Measurements from ENCODE around the gene STON2.
"Not testable (repeated sequence)": the region's sequence is repeated elsewhere in the genome, so short reads cannot be mapped to it uniquely, and the experiment has no call there.

Gene STON2, protein sequence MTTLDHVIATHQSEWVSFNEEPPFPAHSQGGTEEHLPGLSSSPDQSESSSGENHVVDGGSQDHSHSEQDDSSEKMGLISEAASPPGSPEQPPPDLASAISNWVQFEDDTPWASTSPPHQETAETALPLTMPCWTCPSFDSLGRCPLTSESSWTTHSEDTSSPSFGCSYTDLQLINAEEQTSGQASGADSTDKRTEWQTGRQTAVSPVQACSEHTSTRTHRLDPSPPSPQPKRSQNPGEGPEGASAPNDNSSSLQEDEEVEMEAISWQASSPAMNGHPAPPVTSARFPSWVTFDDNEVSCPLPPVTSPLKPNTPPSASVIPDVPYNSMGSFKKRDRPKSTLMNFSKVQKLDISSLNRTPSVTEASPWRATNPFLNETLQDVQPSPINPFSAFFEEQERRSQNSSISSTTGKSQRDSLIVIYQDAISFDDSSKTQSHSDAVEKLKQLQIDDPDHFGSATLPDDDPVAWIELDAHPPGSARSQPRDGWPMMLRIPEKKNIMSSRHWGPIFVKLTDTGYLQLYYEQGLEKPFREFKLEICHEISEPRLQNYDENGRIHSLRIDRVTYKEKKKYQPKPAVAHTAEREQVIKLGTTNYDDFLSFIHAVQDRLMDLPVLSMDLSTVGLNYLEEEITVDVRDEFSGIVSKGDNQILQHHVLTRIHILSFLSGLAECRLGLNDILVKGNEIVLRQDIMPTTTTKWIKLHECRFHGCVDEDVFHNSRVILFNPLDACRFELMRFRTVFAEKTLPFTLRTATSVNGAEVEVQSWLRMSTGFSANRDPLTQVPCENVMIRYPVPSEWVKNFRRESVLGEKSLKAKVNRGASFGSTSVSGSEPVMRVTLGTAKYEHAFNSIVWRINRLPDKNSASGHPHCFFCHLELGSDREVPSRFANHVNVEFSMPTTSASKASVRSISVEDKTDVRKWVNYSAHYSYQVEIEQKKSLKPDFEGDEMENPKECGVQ

GRCh38 chr14:81400202-81400678, at the start of gene STON2:
TSS of gene STON2 (minus strand) at chr14:81400324. CDS start at chr14:81398382, 1,942 bp downstream.
- no peak for FAIRE-seq

DNA sequence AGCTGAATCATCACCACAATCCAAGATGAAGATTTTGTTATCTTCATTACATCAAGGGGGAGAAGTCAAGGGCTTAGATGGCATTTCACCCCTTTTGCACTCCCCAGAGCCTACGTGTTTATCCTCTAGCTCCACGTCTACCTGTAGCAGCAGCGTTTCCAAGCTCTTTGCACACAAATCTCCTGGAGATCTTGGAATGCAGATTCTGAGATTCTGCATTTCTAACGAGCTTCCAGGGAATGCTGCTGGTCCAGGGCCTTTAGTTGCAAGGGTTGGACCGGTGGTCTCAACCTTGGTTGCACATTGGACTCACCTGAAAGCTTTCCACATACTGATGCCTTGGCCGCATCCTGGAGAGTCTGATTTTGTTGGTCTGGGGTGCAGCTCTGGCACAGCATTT, 49.5 kb upstream of the STON2 start:
- FAIRE-seq: no peak

DNA sequence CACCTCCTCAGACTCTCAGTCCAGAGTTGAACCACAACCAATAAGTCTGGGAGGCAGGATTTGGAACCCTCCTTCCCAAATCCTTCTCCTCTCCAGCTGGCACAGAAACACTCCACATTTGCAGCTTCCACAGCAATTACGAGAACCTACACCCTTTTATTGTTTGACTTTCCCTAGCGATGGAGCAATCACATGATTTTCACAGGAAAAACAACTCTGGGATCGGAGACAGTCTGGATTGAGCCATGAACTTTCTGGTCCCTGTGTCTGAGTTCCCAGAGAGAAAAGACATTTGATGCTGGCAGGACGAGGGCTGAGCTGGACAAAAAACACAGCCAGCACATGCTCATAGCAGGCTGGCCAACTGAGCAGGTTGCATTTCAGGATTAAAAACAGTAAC, 49.0 kb upstream of the STON2 start:
- FAIRE-seq: no peak

GRCh38 chr14:81447021-81447764, 47.1 kb upstream of the STON2 start:
- FAIRE-seq: no peak

DNA sequence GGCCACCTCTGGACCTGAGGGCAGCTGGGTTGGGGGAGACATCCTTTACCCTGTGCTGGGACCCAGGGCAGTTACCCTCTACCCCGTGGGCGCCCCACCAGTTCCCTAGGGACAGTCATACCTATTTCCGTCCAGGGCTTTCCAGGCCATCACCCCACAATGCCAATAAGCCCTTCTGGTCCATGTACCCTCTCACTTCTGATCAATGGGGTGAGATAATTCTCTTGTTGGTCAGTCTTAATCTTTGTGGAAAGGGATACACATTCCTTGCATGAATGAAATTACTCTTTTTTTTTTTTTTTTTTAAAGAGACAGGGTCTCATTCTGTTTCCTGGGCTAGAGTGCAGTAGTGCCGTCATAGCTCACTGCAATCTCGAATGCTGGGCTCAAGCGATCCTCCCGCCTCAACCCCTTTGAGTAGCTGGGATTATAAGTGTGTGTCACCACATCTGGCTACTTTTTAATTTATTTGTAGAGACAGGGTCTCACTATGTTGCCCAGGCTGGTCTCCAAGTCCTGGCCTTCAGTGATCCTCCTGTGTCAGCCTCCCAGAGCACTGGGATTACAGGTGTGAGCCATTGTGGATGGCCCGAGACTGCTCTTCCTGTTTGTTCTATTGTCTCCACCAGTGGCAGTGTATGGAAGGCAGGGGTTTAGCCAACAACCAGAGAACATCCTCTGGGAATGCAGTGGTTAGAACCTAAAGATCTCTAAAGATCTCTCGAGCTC, 46.3 kb upstream of the STON2 start:
- no peak for FAIRE-seq

- FAIRE-seq: no peak
These were observed 41.6 kb upstream of the STON2 start for GRCh38 chr14:81441626-81442134.

DNA sequence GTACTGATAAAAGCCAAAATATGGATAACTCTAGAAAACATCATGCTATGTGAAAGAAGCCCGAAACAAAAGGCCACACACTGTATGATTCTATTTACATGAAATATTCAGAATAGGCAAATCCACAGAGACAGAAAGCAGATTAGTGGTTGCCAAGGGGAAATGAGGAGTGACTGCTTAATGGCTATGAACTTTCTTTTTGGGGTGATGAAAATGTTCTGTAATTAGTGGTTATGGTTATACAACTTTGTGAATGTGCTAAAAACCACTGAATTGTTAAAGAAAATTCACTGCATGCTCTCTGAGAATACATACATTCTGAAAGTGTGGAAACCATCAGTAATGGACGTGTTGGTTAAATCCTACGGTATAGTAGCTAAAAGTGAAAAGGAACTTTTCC, 39.9 kb upstream of the STON2 start:
- no peak for FAIRE-seq

- no peak for FAIRE-seq
These were observed 37.1 kb upstream of the STON2 start for GRCh38 chr14:81437244-81437643.

DNA sequence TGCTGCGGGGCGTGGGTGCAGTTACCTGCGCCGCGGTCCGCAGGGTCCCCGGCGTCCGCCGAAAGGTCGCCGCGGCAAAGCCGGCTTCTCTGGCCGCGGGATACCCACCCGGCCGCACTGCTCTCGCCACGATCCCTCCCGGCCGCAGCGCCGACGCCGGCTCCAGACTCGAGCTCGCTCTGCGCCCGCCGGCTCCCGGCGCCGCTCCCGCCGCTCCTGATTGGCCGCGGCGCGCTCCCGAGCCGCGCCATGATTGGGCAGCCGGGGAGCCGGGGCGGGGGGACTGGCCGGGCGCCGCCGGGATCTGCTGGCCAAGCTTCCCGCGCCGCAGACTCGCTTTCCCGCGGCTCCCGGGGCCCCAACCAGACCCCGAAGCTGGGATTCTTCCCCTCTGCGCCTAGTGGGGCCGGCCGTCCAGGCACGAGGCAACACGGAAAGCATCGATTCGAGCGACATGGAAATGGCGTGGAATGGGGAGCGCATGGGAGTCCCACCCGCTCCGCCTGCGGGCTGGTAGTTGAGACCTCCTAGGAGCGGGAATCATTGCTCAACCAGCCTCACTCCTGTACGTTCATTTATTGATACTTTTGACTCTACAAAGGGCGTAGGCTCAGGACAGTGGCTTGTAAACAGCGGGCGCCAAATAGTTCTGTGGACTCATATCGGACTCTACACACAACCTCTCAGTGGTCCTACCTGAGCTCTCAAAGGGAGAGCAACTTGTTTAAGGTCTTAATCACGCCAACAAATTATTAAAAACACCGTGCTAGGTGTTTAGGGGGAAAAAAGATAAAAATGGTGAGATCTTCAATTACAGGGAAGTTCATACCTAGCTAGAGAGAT, 36.4 kb upstream of the STON2 start:
- no peak for FAIRE-seq

GRCh38 chr14:81435391-81436295, 35.5 kb upstream of the STON2 start:
- no peak for FAIRE-seq

- no peak for FAIRE-seq
These were observed 34.9 kb upstream of the STON2 start for GRCh38 chr14:81435048-81435390.

- FAIRE-seq: no peak
These were observed 34.1 kb upstream of the STON2 start for GRCh38 chr14:81434230-81434629.

GRCh38 chr14:81433378-81433777, 33.3 kb upstream of the STON2 start:
- FAIRE-seq: no peak

- no peak for FAIRE-seq
These were observed 32.1 kb upstream of the STON2 start for GRCh38 chr14:81432219-81432661.

DNA sequence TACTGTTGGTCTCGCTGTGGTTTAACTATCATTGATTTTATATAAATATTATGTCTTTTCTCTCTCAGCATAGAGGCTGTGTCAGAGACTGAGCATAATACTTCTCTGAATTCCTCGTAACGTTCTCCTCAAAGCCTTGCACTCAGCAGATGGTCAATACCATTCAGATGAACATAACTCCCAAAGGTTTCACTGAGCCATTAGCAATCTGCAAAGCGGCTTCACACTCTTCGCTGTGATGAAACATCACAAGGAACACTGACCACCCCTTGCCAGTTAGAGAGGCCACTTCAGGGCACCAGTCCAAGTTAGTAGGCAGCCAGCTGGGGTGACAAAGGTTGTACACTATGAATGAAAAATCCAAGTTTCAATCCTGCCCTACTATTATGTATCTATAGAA, 30.1 kb upstream of the STON2 start:
- no peak for FAIRE-seq

DNA sequence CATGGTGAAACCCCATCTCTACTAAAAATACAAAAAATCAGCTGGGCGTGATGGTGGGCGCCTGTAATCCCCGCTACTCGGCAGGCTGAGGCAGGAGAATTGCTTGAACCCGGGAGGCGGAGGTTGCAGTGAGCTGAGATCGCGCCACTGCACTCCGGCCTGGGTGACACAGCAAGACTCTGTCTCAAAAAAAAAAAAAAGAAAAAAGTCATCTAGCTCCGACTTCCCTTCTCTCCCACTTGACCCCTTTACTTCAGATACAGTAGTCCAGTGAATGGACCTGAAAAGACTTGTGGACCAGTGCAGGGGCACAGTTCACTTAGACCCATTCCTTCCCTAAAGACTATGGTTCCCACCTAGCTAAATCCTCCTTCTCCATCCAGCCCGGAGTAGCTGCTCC, 29.6 kb upstream of the STON2 start:
- FAIRE-seq: not testable (repeated sequence)

GRCh38 chr14:81429028-81429427, 28.9 kb upstream of the STON2 start:
- no peak for FAIRE-seq

GRCh38 chr14:81427348-81428058, 27.4 kb upstream of the STON2 start:
- no peak for FAIRE-seq

- FAIRE-seq: no peak
These were observed 23.4 kb upstream of the STON2 start for GRCh38 chr14:81423504-81423903.

Data from TTC549 (cell line).